B cell (primary cell): ENCODE data around the gene DOCK1.

Source experiments
- EZH2 ChIP-seq: IDR thresholded peaks from 2 replicates; pipeline ENCODE4 v1.6.1; 2012; ENCODE audit warnings: borderline replicate concordance, low read depth, mild to moderate bottlenecking, moderate library complexity, low read length; ENCODE audit not compliant: insufficient read depth, poor library complexity, severe bottlenecking
- TF ChIP-seq, protein P1 (sequence below): fragments of 200-600 bp; IDR thresholded peaks from one replicate; pipeline ENCODE4 v1.8.0; 2022; ENCODE audit warnings: antibody characterized with exemption, mild to moderate bottlenecking

DNA sequence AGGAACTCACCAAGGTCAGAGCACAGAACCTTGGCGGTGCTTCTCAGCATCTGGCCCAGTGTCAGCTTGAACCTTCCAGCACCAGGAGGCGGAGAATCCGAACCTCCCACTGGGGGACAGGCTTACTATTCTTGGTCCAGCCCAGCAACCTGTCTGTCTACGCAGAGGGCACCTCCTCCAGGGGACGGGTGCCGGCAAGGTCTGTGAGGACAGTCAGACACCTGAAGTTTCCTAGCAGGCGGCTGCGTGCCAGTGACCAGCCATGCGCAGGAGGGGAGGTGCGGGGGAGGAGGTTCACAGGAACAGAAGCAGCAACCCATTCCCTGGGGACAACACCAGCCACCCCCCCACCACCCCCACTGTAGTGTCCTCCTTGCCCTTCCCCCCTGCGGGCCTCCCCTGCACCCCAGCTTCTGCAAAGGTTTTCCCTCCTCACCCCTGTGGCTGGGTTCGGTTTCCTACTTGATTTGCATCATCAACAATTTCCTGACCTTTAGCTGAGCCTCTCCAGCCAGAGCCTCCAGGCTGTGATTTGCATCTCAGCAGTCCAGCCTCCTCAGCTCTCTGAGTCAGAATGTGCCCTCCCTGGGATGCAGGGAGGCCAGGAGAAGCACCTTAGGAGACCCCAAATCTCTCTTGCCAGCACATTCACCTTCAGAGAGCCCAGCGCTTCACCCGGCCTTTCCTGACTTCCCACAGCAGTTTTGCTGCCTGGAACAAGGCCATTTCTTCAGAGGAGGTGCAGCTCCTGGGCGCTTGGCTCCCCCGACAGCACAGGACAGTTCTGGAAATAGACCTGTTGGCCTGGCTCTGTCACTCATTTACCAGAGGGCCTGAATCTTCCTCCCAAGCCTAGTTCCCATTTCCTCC is 536.4 kb downstream of the DOCK1 start:
- TF ChIP-seq EZH2 = no peak
- TF ChIP-seq, protein P1, sequence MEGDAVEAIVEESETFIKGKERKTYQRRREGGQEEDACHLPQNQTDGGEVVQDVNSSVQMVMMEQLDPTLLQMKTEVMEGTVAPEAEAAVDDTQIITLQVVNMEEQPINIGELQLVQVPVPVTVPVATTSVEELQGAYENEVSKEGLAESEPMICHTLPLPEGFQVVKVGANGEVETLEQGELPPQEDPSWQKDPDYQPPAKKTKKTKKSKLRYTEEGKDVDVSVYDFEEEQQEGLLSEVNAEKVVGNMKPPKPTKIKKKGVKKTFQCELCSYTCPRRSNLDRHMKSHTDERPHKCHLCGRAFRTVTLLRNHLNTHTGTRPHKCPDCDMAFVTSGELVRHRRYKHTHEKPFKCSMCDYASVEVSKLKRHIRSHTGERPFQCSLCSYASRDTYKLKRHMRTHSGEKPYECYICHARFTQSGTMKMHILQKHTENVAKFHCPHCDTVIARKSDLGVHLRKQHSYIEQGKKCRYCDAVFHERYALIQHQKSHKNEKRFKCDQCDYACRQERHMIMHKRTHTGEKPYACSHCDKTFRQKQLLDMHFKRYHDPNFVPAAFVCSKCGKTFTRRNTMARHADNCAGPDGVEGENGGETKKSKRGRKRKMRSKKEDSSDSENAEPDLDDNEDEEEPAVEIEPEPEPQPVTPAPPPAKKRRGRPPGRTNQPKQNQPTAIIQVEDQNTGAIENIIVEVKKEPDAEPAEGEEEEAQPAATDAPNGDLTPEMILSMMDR = no peak
